Epithelial cell of esophagus (primary cell): Measurements from ENCODE around the gene EBF3.

Experiments
- DNase-seq: peaks from one replicate; pipeline ENCODE4 v3.0.0; 2010; ENCODE audit warnings: low read depth
- H3K4me3 ChIP-seq: 2 replicates; pipeline ENCODE4 v1.5.1; 2011; ENCODE audit warnings: mild to moderate bottlenecking, low read length, control low read depth
- TF ChIP-seq, protein P1 (sequence below): IDR thresholded peaks from 2 replicates; pipeline ENCODE4 v1.5.1; 2011; ENCODE audit warnings: low read depth, mild to moderate bottlenecking, low read length, control low read depth, inconsistent platforms; ENCODE audit not compliant: insufficient read depth; ENCODE audit errors: missing control alignments

Gene EBF3

GRCh38 chr10:129855836-129856563, 108.1 kb downstream of the EBF3 start:
- no peak for DNase-seq
- TF ChIP-seq, protein P1, sequence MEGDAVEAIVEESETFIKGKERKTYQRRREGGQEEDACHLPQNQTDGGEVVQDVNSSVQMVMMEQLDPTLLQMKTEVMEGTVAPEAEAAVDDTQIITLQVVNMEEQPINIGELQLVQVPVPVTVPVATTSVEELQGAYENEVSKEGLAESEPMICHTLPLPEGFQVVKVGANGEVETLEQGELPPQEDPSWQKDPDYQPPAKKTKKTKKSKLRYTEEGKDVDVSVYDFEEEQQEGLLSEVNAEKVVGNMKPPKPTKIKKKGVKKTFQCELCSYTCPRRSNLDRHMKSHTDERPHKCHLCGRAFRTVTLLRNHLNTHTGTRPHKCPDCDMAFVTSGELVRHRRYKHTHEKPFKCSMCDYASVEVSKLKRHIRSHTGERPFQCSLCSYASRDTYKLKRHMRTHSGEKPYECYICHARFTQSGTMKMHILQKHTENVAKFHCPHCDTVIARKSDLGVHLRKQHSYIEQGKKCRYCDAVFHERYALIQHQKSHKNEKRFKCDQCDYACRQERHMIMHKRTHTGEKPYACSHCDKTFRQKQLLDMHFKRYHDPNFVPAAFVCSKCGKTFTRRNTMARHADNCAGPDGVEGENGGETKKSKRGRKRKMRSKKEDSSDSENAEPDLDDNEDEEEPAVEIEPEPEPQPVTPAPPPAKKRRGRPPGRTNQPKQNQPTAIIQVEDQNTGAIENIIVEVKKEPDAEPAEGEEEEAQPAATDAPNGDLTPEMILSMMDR, result no peak
- no peak overlapping the region for H3K4me3 ChIP-seq

DNA sequence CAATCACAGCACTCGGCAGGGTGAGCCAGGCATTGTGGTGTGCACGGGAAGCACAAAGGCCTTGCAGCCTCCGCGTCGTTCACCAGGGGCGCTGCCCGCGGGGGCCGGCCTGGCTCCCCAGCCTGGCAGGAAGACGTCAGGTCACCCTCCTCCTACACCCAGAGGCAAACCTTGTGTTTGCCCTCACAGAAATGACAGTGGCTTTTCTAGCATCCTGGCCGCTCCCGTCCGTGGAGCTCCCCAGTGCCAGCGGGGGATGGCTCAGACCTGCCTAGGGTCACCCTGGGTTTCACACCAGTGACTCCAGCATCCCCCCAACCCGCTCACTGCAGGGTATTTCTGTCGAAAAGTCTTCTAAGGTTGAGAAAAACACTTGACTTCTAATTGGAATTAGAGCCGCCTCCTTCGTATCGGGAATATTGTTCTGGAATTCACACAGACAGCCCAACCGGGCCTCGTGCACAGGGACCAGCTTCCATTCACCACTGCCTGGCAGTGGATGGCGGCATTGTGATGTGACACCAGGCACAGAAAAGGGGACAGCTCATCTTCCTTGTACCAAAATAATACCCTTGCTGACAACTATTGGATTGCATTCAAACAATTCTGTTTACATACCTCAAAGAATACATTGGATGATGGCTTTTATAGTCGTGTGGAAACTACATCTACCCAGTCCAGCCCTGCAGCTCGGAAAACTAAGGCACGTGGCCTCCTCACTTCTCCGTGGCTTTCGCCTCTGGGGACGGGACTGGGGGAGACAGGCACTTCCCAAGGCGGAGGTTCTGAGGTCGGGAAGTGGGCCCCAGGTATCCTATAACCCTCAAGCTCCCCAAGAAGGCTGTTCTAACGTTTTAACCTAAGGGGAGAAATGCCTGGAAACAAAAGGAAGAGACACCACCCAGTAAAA, 109.0 kb downstream of the EBF3 start:
- DNase-seq, result no peak
- TF ChIP-seq, protein P1, result no peak
- H3K4me3 ChIP-seq, result no peak overlapping the region

- TF ChIP-seq, protein P1, result no peak
- no peak for DNase-seq
- no peak overlapping the region for H3K4me3 ChIP-seq
These were observed 109.9 kb downstream of the EBF3 start for GRCh38 chr10:129854158-129854557.

DNA sequence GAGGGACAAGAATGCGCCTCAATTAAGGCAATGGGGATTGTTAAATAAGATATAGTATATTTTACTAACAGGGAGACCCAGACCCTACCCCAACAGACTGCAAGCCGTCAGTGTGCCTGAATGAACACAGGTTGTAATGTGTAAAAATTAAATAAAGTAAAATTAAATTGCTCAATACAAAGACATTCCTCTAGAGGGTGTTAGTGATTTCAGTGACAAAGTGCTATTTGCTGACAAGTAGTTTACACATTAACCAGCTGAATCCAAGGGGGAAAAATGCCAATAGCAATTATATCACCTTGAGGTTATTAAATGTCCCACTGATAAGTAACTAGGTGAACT, 110.5 kb downstream of the EBF3 start:
- DNase-seq, result peak; percentile 1
- no peak overlapping the region for H3K4me3 ChIP-seq
- TF ChIP-seq, protein P1, result no peak

- TF ChIP-seq, protein P1, result no peak
- DNase-seq, result no peak
- H3K4me3 ChIP-seq, result no peak overlapping the region
These were observed 111.1 kb downstream of the EBF3 start for GRCh38 chr10:129852829-129853561.

DNA sequence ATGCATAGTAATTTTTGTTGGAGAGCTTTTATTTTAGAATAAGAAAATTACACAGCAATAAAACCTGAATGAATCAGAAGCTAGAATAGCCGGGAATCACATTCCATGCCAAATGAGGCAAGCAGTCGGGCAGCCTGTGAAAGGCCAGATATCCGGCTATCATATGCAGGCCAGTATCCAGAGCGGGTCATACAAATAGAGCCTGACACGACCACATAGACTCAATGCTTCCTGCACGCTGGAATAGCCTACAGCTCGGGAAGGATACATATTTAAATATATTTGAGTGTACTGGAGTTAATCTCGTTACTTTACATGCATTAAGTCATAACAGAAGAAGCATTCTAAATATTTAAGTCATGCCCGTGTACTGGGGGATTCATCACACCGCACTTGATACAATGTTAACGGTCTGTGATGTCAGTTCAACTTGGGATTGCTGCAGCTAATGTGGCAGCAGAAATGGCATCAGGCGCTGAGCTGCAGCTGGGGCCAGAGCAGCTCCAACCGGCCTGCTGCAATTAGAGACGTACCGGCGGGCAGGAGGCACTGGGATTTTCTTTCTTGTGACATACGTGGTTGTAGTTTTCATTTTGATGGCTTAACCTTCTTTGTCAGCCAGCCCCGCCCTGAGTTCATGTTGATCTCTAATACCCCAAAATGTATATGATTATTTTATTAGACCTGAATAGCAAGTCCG, 112.0 kb downstream of the EBF3 start:
- TF ChIP-seq, protein P1, result no peak
- no peak for DNase-seq
- no peak overlapping the region for H3K4me3 ChIP-seq
